ENCODE results near the gene ACTL6B.
"Not testable (repeated sequence)": the region's sequence is repeated elsewhere in the genome, so short reads cannot be mapped to it uniquely, and the experiment has no call there.

Gene ACTL6B

GRCh38 chr7:100674411-100675104 lies 18.3 kb upstream of the ACTL6B start:
- no peak for DNase-seq (ENCODE audit: low read depth, low spot score)
- H3K4me3 ChIP-seq (ENCODE audit: low read length): peak overlapping the region; percentile 85

GRCh38 chr7:100673942-100674410 lies 17.7 kb upstream of the ACTL6B start:
- no peak for DNase-seq (ENCODE audit: low read depth, low spot score)
- peak overlapping the region; percentile 85 for H3K4me3 ChIP-seq (ENCODE audit: low read length)

GRCh38 chr7:100673302-100673941 lies 17.2 kb upstream of the ACTL6B start, which contains the start of gene GNB2:
TSS of gene GNB2 (plus strand) at chr7:100673740. CDS start at chr7:100676266, 2,526 bp downstream.
- peak; percentile 98 for DNase-seq (ENCODE audit: low read depth, low spot score)
- H3K4me3 ChIP-seq (ENCODE audit: low read length): peak within 1 kb of the TSS; percentile 85

- DNase-seq (ENCODE audit: low read depth, low spot score): no peak
- no peak overlapping the region for H3K4me3 ChIP-seq (ENCODE audit: low read length)
Measured at GRCh38 chr7:100671353-100672327, 15.4 kb upstream of the ACTL6B start.

GRCh38 chr7:100670074-100670473 lies 13.8 kb upstream of the ACTL6B start:
- no peak for DNase-seq (ENCODE audit: low read depth, low spot score)

GRCh38 chr7:100669106-100669505 lies 12.9 kb upstream of the ACTL6B start:
- not testable (repeated sequence) for H3K4me3 ChIP-seq (ENCODE audit: low read length); DNase-seq (ENCODE audit: low read depth, low spot score)

More at GRCh38 chr7:100670074-100670473, 13.8 kb upstream of the ACTL6B start:
- H3K4me3 ChIP-seq (ENCODE audit: low read length): no peak overlapping the region

- H3K4me3 ChIP-seq (ENCODE audit: low read length): no peak overlapping the region
- no peak for DNase-seq (ENCODE audit: low read depth, low spot score)
Measured at GRCh38 chr7:100668069-100668449, 11.8 kb upstream of the ACTL6B start.

GRCh38 chr7:100667331-100668068 lies 11.3 kb upstream of the ACTL6B start:
- DNase-seq (ENCODE audit: low read depth, low spot score): no peak
- H3K4me3 ChIP-seq (ENCODE audit: low read length): no peak overlapping the region

GRCh38 chr7:100665168-100665726 lies 9.0 kb upstream of the ACTL6B start:
- DNase-seq (ENCODE audit: low read depth, low spot score): no peak
- no peak overlapping the region for H3K4me3 ChIP-seq (ENCODE audit: low read length)

GRCh38 chr7:100662194-100662776 lies 6.0 kb upstream of the ACTL6B start:
- H3K4me3 ChIP-seq (ENCODE audit: low read length); DNase-seq (ENCODE audit: low read depth, low spot score): not testable (repeated sequence)

GRCh38 chr7:100654908-100655831 lies 1.1 kb downstream of the ACTL6B start:
- no peak overlapping the region for H3K4me3 ChIP-seq (ENCODE audit: low read length)
- DNase-seq (ENCODE audit: low read depth, low spot score): no peak

GRCh38 chr7:100649826-100650565 lies 6.3 kb downstream of the ACTL6B start:
- no peak overlapping the region for H3K4me3 ChIP-seq (ENCODE audit: low read length)
- DNase-seq (ENCODE audit: low read depth, low spot score): no peak

GRCh38 chr7:100642534-100642907 lies 13.7 kb downstream of the ACTL6B start:
- DNase-seq (ENCODE audit: low read depth, low spot score): peak; percentile 23
- no peak overlapping the region for H3K4me3 ChIP-seq (ENCODE audit: low read length)

GRCh38 chr7:100641860-100642533 lies 14.3 kb downstream of the ACTL6B start:
- no peak for DNase-seq (ENCODE audit: low read depth, low spot score)
- no peak overlapping the region for H3K4me3 ChIP-seq (ENCODE audit: low read length)

GRCh38 chr7:100641463-100641859 lies 14.8 kb downstream of the ACTL6B start, which contains the start of gene TFR2:
TSS of gene TFR2 (minus strand) at chr7:100641552. CDS start at chr7:100641509, 43 bp downstream.
- H3K4me3 ChIP-seq (ENCODE audit: low read length): no peak within 1 kb of the TSS
- DNase-seq (ENCODE audit: low read depth, low spot score): no peak

All from Jurkat, Clone E6-1 (cell line).